Epithelial cell of esophagus (primary cell): Measurements from ENCODE around the gene RBCK1.
"Not testable (repeated sequence)": the region's sequence is repeated elsewhere in the genome, so short reads cannot be mapped to it uniquely, and the experiment has no call there.

Source experiments
- DNase-seq: peaks from one replicate; pipeline ENCODE4 v3.0.0; 2010; ENCODE audit warnings: low read depth
- H3K4me3 ChIP-seq: 2 replicates; pipeline ENCODE4 v1.5.1; 2011; ENCODE audit warnings: mild to moderate bottlenecking, low read length, control low read depth
- CTCF ChIP-seq: IDR thresholded peaks from 2 replicates; pipeline ENCODE4 v1.5.1; 2011; ENCODE audit warnings: low read depth, mild to moderate bottlenecking, low read length, control low read depth, inconsistent platforms; ENCODE audit not compliant: insufficient read depth; ENCODE audit errors: missing control alignments

The RBCK1 gene

GRCh38 chr20:370977-371754 lies 36.9 kb upstream of the RBCK1 start:
- no peak overlapping the region for H3K4me3 ChIP-seq
- TF ChIP-seq CTCF = no peak
- no peak for DNase-seq

- no peak overlapping the region for H3K4me3 ChIP-seq
- no peak for TF ChIP-seq CTCF
- peak; percentile 80 for DNase-seq
These were observed 36.1 kb upstream of the RBCK1 start for GRCh38 chr20:371755-372542.

GRCh38 chr20:372543-373082 lies 35.5 kb upstream of the RBCK1 start:
- H3K4me3 ChIP-seq, DNase-seq: not testable (repeated sequence)

- TF ChIP-seq CTCF = no peak
- DNase-seq = peak; percentile 89
- no peak overlapping the region for H3K4me3 ChIP-seq
These were observed 34.8 kb upstream of the RBCK1 start for GRCh38 chr20:373171-373890.

GRCh38 chr20:375265-375889 lies 32.7 kb upstream of the RBCK1 start:
- no peak for TF ChIP-seq CTCF
- DNase-seq = no peak

GRCh38 chr20:376089-376488 lies 32.0 kb upstream of the RBCK1 start:
- no peak for DNase-seq
- TF ChIP-seq CTCF = no peak
- no peak overlapping the region for H3K4me3 ChIP-seq

More at GRCh38 chr20:375265-375889, 32.7 kb upstream of the RBCK1 start:
- H3K4me3 ChIP-seq = no peak overlapping the region

GRCh38 chr20:376750-377149 lies 31.3 kb upstream of the RBCK1 start:
- no peak overlapping the region for H3K4me3 ChIP-seq
- TF ChIP-seq CTCF = no peak
- no peak for DNase-seq

GRCh38 chr20:377578-377977 lies 30.5 kb upstream of the RBCK1 start:
- not testable (repeated sequence) for DNase-seq, H3K4me3 ChIP-seq
